8988T (cell line): ENCODE measurements around the gene PRM1.
"Not testable (repeated sequence)": the region's sequence is repeated elsewhere in the genome, so short reads cannot be mapped to it uniquely, and the experiment has no call there.

Source experiments
- DNase-seq: peaks from one replicate; pipeline ENCODE4 v3.0.0; 2011

Gene PRM1

DNA sequence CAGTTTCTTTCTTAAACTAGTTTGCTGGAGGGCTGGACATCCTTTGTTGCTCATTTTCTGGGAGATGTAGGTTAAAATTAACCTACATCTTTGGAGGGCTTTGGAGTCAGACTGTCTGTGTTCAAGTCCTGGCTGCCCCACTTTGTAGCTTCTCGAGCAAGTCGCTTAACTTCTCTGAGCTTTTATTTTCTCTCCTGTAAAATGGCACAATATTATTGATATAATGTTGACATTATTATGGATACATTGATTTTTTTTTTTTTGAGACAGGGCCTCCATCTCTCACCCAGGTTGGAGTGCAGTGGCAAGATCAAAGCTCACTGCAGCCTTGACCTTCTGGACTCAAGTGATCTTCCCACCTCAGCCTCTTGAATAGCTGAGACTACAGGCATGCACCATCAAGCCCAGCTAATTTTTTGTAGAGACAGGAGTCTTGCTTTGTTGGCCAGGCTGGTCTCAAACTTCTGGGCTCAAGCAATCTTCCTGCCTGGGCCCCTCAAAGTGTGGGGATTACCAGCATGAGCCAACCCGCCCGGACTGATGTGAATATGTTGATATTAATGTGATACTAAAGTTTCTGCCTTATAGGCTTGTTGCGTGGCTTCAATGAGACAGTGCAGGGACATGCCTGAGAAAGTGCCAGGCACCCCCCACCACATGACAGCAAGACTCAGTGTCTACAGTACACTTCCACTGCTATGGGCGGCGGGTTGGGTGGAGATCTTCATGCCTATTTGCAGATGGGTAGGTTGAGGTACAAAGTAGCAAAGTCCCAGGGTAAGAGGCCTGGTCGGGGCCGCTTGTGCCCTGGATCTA is 32.6 kb upstream of the PRM1 start:
- DNase-seq, result no peak

DNA sequence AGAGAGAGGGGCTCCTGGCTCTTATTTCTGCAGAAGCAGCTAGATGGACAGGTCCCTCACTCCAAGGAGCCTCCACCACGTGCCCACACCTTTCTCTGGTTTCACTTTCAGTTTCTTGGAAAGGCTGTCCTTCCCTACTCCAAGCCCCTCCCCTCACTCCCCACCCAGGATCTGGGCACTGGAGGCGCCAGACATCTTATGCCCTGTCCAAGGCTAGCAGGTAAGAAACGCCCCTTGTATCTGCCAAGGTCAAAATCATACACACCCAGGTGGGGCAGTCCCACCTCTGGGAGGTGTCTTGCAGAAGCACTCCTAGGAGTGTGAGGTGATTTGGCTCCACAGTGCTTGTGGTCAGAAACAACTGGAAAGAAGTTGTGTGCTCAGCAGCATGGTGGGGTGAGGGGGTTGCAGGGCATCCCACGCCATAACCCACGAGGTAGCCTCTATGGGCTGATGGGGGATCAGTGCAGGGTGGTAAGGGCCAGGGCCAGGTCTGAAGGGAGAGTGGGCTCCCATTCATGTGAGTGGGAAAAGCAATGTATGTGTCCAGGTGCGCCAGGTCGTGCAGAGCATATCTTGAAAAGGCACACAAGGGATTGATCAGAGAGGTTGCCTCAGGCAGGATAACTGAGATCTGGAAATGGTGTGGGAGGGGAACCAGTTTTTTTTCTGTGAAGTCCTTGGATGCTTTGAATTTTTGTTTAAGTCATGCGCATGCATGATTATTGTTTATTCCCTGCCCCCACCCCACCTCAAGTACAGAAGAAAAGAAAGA is 31.8 kb upstream of the PRM1 start:
- no peak for DNase-seq

DNA sequence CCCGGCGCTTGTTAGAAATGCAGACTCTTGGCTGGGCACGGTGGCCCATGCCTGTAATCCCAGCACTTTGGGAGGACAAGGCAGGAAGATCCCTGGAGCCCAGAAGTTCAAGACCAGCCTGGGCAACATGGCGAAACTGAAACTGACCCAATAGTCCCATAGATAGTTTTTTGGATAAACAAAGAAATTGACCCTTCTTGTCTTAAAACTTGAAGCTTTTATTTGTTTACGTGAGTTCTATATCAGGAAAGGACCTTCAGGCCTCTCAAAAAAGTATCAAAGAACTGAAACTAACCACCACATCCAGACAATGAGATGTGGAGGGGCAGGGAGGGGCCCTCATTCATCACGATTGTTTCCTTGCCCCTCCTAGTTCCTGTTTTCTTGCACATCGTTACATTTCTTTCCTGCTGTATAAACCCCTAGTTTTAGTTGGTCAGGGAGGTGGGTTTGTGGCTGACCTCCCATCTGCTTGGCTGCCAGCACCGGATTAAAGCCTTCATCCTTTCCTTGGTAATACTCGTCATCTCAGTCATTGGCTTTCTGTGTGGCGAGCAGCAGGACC is 29.9 kb upstream of the PRM1 start:
- no peak for DNase-seq

DNA sequence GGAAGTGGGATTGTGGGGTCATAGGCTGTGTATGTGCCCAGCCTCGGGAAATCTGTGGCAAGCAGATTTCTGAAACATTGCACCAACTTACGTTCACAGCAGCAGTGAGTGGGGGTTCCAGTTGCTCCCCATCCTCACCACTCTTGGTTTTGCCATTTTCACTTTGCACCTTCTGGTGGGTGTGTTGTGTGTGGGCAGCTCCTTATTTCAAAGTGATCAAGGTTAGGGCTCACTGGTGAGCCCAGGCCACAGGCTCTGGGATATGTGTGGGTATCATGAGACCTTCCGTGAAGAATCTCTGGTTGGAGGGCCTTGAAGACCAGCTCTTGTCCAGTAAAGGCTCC is 29.5 kb upstream of the PRM1 start:
- no peak for DNase-seq

DNA sequence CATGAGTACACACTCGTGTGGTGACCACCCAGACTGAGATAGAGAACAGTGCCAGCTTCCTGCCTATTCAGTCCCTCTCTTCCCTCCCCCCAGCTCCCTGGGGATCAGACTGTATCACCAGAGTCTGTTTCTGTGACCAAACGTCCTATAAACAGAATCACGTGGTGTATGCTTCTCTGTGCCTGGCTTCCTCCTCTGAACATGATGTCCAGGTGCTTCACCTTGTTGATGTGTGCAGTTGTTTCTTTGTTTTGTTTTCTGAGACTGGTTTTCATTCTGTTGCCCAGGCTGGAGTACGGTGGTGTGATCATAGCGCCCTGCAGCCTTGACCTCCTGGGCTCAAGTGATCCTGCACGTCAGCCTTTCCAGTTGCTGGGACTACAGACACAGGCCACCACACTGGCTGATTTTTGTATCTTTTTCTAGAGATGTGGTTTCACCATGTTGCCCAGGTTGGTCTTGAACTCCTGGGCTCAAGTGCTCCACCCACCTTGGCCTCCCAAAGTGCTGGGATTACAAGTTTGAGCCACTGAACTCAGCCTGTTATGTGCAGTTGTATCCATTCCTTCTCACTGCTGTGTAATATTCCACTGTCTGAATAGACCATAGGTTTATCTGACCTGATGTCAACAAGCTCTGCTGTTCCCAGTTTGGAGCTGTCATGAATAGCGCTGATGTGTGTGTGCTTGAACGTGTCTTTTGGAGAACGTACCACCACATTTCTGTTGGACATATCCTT is 28.9 kb upstream of the PRM1 start:
- no peak for DNase-seq

DNA sequence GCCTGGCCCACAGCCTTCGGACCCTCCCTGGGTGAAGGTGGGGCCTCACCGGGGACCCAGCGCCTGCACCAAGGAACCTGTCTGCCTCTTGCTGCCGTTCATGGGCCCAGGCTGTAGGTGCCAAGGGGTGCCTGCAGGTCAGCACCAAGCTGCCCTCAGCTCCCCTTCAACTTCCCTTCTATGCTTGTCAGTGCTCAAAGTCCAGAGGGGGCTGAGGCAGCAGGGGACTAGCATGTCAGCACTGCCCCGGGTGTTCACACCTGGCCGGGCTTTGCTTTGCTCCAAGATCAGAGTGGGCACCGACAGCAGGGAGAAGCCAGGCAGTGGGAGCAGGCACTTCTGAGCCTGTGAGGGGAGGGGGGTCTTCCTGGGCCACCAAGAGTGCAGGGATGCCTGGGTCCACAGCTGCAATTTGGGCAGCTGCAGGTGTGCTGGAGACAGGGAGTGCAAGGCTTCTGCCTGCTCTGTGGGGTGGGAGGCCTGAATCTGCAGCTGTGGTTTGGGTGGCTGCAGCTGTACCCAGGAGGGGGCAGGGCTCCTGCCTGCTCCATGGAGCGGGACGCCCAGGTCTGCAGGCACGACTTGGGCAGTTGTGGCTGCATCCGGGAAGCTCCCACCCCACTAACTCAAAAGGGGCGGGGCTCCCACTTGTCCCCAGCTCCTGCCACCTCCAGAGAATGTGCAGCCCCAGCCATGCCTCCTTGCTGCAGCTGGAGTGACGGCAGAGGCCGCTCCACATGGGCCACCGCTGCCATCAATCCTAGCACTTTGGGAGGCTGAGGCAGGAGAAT is 27.6 kb upstream of the PRM1 start:
- DNase-seq, result no peak

DNA sequence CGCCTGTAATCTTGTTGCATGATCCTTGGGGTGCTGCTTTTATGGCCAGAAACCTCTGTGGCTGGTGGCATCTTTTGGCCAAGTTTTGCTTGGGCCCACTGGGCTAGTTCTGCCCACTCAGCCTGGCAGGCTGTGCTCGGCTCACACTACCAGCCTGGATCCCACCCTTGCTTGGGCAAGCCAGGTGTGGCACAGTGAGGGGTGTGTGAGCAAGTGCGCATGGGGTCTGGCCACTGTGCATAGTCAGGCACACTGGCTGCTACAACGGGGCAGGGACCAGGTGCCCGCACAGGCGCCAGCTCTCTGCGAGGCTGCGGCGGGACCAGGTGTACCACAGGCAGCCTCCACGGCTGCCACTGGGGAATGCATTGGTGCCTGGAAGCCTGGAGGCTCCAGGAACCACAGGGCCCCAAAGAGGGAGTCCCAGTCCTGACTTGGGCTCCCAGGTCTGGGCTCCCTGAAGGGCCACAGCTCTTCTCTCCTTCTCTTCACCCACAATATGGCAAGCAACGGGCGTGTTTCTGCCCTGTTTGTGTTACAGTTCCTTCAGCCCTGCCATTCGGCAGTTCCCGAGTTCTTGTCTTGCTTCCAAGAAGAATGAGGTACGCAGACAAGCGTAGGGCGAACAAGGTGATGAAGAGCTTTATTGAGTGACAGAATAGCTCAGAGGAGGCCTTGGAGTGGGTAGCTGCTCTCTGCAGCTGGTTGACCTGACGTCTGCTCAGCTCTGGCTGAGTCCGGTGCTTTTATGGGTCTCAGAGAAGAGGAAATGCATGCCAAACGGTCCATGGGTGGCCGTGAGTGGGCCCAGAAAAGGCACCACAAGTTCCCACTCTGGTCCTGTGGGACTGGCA is 26.7 kb upstream of the PRM1 start:
- DNase-seq, result no peak

DNA sequence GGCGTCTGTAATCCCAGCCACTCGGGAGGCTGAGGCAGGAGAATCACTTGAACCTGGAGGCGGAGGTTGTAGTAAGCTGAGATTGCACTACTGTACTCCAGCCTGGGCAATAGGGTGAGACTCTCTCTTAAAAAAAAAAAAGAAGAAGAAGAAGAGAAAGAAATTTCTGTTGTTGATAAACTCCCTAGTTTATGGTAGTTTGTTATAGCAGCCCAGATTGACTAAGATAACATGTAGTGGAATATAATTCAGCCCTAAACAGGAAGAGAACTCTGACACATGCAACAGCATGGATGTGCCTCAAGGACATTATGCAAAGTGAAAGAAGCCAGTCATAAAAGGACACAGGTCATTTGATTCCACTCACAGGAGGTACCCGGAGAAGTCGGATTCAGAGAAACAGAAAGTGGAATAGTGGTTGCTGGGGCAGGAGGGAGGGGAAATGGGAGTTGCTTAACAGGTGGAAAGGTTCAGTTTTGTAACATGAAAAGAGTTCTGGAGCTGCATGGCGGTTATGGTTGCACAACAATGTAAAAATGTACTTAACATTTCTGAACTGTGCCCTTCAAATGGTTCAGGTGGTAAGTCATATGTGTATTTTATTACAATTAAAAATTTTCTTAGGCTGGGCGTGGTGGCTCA is 26.0 kb upstream of the PRM1 start:
- DNase-seq, result no peak

DNA sequence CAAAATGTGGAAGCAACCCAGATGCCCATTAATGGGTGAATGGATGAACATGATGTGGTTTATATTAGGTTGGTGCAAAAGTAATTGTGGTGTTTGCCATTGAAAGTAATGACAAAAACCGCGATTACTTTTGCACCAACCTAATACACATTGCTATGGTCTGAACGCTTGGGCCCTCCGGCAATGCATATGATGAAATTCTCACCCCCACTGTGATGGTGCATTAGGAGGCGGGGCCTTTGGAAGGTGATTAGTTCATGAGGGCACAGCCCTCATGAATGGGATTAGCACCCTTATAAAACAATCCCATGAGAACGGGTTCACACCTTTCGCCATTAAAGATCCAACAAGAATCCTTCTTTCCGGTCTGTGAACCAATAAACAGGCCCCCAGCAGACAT is 25.3 kb upstream of the PRM1 start:
- no peak for DNase-seq

DNA sequence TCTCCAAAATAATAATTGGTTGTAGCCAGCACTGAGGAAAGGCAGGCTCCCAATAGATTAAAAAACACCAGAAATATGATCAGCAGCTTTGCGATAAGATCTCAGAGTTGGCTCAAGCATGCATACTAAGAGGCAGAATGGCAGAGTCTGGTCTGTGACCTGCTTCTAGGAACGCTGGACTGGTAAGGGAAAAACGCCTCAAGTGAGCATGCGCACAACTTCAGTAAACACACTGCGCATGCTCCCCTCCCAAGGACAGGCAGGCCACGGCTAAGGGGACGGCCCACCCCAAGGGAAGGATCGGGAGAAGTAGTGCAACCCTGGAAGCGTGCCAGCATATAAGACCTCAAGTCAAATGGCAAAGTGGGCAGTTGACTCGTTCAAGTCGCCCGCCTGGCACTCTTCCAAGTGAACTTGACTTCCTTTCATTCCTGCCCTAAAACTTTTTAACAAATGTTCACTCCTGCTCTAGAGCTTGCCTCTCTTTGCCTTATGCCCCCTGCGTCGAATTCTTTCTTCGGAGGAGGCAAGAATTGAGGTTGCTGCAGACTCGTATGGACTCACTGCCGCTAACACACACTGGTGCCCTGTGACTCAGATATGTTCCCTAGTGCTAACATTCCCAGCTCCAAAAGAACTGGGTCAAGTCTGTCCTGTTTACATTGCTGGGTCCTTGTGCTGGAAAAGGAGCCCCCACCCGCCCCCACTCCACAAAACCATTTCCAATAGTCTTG is 22.4 kb upstream of the PRM1 start:
- no peak for DNase-seq

DNA sequence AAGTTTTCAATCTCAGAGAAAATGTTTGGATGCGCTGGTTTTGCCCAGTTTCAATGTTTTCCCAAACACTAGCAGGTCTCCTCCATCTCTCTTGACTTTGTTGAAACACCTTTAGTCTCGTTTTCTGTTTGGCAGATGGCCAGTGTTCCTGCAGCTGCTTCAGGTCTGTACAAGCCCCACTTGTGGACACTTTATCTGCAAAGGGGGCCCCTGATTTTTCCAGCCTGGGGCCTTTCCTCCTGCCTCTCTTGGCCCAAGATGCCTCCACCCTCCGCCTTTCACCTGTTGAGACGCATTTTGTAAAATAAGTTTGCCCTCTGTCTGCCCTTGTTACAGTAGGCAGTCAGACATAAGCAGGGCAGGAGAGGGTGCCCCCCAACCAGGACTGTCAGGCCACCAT is 21.8 kb upstream of the PRM1 start:
- no peak for DNase-seq

DNA sequence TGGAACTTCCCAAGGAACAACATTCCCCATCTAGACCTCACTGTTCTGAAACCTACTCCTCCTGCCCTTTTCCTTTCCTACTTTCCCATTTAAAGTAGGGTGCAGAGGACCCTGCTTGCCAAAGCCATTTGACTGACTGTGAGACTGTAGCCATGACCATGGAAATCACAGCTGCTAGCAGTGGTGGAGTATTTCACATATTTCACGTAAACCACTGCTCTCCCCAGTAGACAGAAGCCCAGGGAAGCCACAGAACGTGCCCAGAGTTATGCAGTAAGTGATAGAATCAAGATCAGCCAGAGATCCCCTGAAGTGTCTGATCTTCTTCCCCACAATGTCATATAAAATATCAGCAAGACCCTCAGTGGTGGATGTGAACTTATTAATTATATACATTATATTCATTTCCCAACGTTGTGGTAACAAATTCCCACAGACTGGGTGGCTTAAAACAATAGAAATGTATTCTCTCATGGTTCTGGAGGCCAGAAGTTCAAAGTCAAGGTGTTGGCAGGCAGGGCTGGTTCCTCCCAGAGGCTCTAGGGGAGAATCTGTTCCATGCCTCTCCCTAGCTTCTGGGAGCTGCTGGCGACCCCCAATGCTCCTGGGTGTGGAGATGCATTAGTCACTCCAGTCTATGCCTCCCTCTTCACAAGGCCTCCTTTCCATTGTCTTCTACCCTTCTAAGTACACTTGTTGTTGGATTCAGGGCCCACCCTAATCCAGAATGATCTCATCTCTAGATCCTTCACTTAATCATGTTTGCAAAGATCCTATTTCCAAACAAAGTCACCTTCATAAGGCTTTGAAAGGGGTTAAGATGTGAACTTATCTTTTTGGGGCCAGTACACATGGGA is 20.7 kb upstream of the PRM1 start:
- no peak for DNase-seq

DNA sequence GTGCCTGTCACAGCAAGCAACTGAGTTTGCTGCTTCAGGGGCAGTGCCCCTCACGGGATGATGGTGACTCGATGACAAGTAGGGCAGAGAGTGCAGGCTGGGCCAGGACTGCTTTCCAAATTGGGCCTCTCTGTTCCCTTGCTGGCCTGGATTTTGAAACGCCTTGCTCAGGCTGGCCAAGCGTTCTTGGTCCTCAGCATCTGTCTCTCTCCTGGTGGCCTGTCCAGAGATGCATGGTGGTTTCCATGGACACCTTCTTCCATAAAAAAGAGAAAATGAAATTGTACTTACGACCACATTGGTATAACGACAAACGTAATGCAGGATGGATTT is 19.4 kb upstream of the PRM1 start:
- DNase-seq, result no peak

DNA sequence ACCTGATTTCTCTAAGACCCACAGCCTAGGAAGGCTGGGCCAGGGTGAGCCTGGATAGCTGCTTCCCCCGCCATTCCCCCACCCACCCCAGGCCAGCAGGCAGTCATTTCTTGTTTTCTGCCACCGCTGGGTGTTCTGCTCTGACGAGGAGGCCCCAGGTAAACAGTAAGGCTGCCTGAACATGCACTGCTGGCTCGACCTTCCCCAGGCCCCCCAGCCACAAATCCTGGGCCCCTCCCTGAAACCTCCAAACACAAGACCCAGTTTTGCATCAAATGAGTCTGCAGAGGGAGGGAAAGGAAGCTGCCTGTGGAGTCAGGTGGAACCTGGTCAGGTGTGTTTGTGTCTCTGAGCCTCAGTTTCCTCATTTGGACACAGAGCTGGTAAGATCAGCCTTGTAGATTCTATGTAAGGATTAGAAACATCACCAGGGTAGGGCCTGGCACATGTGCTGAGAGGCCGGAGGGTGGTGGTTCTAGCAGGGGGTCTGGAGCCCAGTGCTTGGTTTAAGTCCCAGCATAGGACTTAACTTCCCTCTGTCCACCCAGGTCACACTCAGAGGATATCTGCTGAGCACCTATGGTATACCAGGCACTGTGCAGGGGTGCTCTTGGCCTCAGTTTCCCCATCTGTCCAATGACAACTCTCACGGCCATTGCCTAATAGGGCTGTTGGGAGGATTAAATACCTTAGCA is 18.9 kb upstream of the PRM1 start:
- no peak for DNase-seq

DNA sequence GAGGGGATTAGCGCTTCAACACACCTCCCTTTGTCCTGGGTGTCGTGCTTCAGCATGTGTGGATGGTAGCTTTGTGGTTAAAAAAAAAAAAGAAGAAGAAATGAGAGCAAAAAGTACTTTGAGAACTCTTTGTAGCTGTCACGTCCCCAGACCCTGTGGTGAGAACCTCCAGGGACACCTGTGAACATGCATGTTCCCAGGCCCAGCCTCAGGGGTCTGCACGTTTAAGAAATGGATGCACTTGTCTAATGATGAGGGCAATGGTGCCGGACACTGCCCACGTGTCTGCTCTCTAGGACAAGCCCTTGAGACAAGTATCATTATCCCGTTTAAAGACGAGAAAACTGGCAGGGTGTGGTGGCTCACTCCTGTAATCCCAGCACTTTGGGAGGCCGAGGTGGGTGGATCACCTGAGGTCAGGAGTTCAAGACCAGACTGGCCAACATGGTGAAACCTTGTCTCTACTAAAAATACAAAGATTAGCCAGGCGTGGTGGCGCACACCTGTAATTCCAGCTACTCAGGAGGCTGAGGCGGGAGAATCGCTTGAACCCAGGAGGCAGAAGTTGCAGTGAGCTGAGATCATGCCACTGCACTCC is 17.9 kb upstream of the PRM1 start:
- DNase-seq, result not testable (repeated sequence)

DNA sequence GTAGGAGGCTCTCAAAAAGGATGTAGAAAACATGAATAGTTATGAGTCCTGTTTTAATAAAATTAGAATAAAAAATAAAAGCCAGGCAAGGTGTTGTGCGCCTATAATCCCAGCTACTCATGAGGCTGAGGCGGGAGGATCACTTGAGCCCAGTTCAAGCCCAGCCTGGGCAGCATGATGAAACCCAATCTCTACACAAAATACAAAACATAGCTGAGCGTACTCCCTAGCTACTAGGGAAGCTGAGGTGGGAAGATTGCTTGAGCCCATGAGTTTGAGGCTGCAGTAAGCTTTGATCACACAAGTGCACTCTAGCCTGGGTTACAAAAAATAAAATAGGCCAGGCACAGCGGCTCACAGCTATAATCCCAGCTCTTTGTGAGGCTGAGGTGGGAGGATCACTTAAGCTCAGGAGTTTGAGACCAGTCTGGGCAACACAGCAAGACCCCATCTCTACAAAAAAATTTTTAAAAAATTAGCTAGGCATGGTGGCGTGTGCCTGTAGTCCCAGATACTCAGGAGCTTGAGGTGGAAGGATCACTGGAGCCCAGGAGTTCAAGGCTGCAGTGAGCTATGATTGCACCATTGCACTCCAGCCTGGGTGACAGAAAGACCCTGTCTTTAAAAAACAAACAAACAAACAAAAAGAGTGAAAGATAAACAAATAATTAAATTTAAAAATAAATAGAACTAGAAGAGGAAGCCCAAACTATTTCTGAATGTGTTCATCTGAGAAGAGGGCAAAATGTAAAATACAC is 17.2 kb upstream of the PRM1 start:
- no peak for DNase-seq

DNA sequence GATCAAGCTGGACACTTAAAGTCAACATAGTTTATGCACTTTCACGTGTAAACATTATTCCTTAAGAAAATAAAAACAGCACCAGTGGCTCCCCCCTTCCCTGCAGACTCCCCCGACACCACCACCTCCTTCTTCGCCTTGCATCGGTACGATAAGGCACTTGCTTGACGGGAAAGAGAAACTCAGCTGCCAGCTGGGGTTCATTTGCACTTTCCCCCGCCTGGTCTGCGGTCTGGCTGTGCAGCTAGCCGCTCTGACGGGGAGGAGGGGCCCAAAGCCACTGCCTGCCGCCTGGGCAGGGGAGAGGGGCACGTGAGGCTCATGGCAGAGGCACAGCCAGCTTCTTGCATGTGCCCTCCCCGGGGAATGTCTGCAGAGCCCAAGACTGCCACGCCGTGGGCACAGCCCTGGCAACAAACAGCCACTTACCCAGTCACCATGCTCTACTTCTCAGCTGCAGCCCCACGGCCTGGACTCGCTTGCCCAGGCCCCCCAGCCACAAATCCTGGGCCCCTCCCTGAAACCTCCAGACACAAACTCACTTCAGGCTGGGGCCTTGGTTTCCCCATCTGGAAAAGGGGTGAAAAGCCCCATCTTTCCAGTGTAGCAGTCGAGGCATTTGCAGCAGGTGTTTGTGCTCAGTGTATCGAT is 16.5 kb upstream of the PRM1 start:
- no peak for DNase-seq
